IMR-90 (cell line): ENCODE measurements around the gene LRCH3. TPM values are rescaled to one million over a fixed set of nuclear protein-coding genes. Genes with fewer than 3 reads are reported as not detected.

Source experiments
- ATAC-seq: fragments of 200-7000 bp; cut with Tn5 transposase; 2 replicates; pipeline ENCODE4 v1.9.1; 2020; ENCODE audit warnings: low read depth, mild to moderate bottlenecking, moderate library complexity
- BruUV-seq: library from RNA; stranded (reverse); fragments of 400-500 nt; replicated peaks from 2 replicates; lab custom pipeline; 2021; lab: Mats Ljungman, UMichigan
- CTCF ChIA-PET: fragments of 300-600 bp; formaldehyde crosslinking; extraction: SDS; loops from one replicate; lab custom pipeline; 2021; ENCODE audit warnings: antibody characterized with exemption; lab: Yijun Ruan, JAX
- POLR2A ChIA-PET: fragments of 300-600 bp; sonication (Branson Sonifier 250); formaldehyde crosslinking; loops from one replicate; lab custom pipeline; 2022; ENCODE audit warnings: antibody characterized with exemption; ENCODE audit not compliant: unreplicated experiment; lab: Charles Lee
- DNase-seq: peaks from one replicate; pipeline ENCODE4 v3.0.0; 2013
- H2AFZ ChIP-seq: replicated peaks from 2 replicates; pipeline ENCODE3; 2013; ENCODE audit warnings: low read length, mild to moderate bottlenecking; ENCODE audit not compliant: poor library complexity
- H2AK5ac ChIP-seq: 2 replicates; pipeline ENCODE4 v1.6.1; 2013; ENCODE audit warnings: low read depth, low read length, inconsistent platforms
- H2AK9ac ChIP-seq: replicated peaks from 2 replicates; pipeline ENCODE3; 2013; ENCODE audit warnings: mild to moderate bottlenecking, low read depth, low read length, moderate library complexity; ENCODE audit not compliant: poor library complexity
- H2BK120ac ChIP-seq: 2 replicates; pipeline ENCODE4 v1.6.1; 2013; ENCODE audit warnings: low read depth, low read length, inconsistent platforms
- H2BK15ac ChIP-seq: 3 replicates; pipeline ENCODE4 v1.6.1; 2013; ENCODE audit warnings: low read depth, low read length, inconsistent platforms
- H2BK20ac ChIP-seq: 2 replicates; pipeline ENCODE4 v1.6.1; 2013; ENCODE audit warnings: low read depth, mild to moderate bottlenecking, inconsistent platforms, low read length, moderate library complexity
- H2BK5ac ChIP-seq: 2 replicates; pipeline ENCODE4 v1.6.1; 2013; ENCODE audit warnings: mild to moderate bottlenecking, low read depth, low read length, inconsistent platforms; ENCODE audit not compliant: poor library complexity, severe bottlenecking
- H3K14ac ChIP-seq: replicated peaks from 2 replicates; pipeline ENCODE4 v1.6.1; 2013; ENCODE audit warnings: low read depth, low read length, inconsistent platforms
- H3K18ac ChIP-seq: 2 replicates; pipeline ENCODE4 v1.6.1; 2013; ENCODE audit warnings: low read depth, low read length, control low read depth
- H3K23ac ChIP-seq: 2 replicates; pipeline ENCODE4 v1.6.1; 2013; ENCODE audit warnings: low read depth, low read length, inconsistent platforms
- H3K27ac ChIP-seq: 2 replicates; pipeline ENCODE4 v1.5.1; 2013; ENCODE audit warnings: mild to moderate bottlenecking, control low read depth, low read length; ENCODE audit not compliant: insufficient read depth
- H3K27me3 ChIP-seq: 2 replicates; pipeline ENCODE4 v1.6.1; 2013; ENCODE audit warnings: low read length; ENCODE audit not compliant: control insufficient read depth, insufficient read depth
- H3K36me3 ChIP-seq: 2 replicates; pipeline ENCODE4 v1.6.1; 2013; ENCODE audit warnings: low read length, mixed read lengths; ENCODE audit not compliant: control insufficient read depth, insufficient read depth
- H3K4ac ChIP-seq: 2 replicates; pipeline ENCODE4 v1.6.1; 2013; ENCODE audit warnings: low read depth, low read length, inconsistent platforms
- H3K4me1 ChIP-seq: 2 replicates; pipeline ENCODE4 v1.6.1; 2013; ENCODE audit warnings: low read length, mixed read lengths; ENCODE audit not compliant: control insufficient read depth, insufficient read depth
- H3K4me2 ChIP-seq: 2 replicates; pipeline ENCODE4 v1.6.1; 2013; ENCODE audit warnings: low read depth, mild to moderate bottlenecking, control low read depth, low read length, moderate library complexity
- H3K4me3 ChIP-seq: 2 replicates; pipeline ENCODE4 v1.5.1; 2013; ENCODE audit warnings: low read depth, mild to moderate bottlenecking, control low read depth, low read length, moderate library complexity; ENCODE audit not compliant: insufficient read depth
- H3K56ac ChIP-seq: 2 replicates; pipeline ENCODE4 v1.6.1; 2013; ENCODE audit warnings: low read length, inconsistent platforms; ENCODE audit not compliant: insufficient read depth; ENCODE audit errors: extremely low read depth
- H3K79me1 ChIP-seq, 2 experiments: 2 replicates each; pipeline ENCODE4 v1.6.1; 2013; ENCODE audit warnings: low read length in 2 of 2, inconsistent platforms in 1 of 2, low read depth in 1 of 2
- H3K9ac ChIP-seq: 2 replicates; pipeline ENCODE4 v1.6.1; 2013; ENCODE audit warnings: low read depth, low read length, control low read depth
- H3K9me1 ChIP-seq: 2 replicates; pipeline ENCODE4 v1.6.1; 2013; ENCODE audit warnings: low read length, inconsistent platforms; ENCODE audit not compliant: insufficient read depth
- H3K9me3 ChIP-seq: 2 replicates; pipeline ENCODE4 v1.6.1; 2013; ENCODE audit warnings: low read length; ENCODE audit not compliant: control insufficient read depth, insufficient read depth
- H4K20me1 ChIP-seq: 2 replicates; pipeline ENCODE4 v1.6.1; 2013; ENCODE audit warnings: low read length, inconsistent platforms; ENCODE audit not compliant: insufficient read depth
- H4K5ac ChIP-seq: 2 replicates; pipeline ENCODE4 v1.6.1; 2013; ENCODE audit warnings: mild to moderate bottlenecking, low read depth, low read length, control low read depth
- H4K8ac ChIP-seq, 2 experiments: 2 replicates each; pipeline ENCODE4 v1.6.1; 2013; ENCODE audit warnings: low read depth in 2 of 2, low read length in 2 of 2, control low read depth in 1 of 2, inconsistent platforms in 1 of 2
- H4K91ac ChIP-seq: 2 replicates; pipeline ENCODE4 v1.6.1; 2013; ENCODE audit warnings: low read depth, low read length, inconsistent platforms; ENCODE audit not compliant: insufficient read depth
- CEBPB ChIP-seq: IDR thresholded peaks from 2 replicates; pipeline ENCODE4 v1.6.1; 2012; ENCODE audit warnings: low read depth, low read length, improper control_type of control experiment
- MAZ ChIP-seq: IDR thresholded peaks from 2 replicates; pipeline ENCODE4 v1.6.1; 2012; ENCODE audit warnings: low read depth, mild to moderate bottlenecking, low read length, improper control_type of control experiment, moderate library complexity, borderline replicate concordance
- MXI1 ChIP-seq: IDR thresholded peaks from 2 replicates; pipeline ENCODE4 v1.6.1; 2012; ENCODE audit warnings: low read depth, mild to moderate bottlenecking, low read length, moderate library complexity, borderline replicate concordance
- RAD21 ChIP-seq: IDR thresholded peaks from 2 replicates; pipeline ENCODE4 v1.6.1; 2012; ENCODE audit warnings: low read length, improper control_type of control experiment
- RCOR1 ChIP-seq: IDR thresholded peaks from 2 replicates; pipeline ENCODE4 v1.6.1; 2012; ENCODE audit warnings: mild to moderate bottlenecking, low read length, improper control_type of control experiment; ENCODE audit not compliant: insufficient replicate concordance
- RFX5 ChIP-seq: IDR thresholded peaks from 2 replicates; pipeline ENCODE4 v1.8.0; 2012; ENCODE audit warnings: low read depth, mild to moderate bottlenecking, low read length, moderate library complexity
- SMC3 ChIP-seq: fragments of 150-350 bp; IDR thresholded peaks from 2 replicates; pipeline ENCODE4 v1.6.1; 2016; ENCODE audit warnings: low read depth, mild to moderate bottlenecking, antibody characterized with exemption, low read length, moderate library complexity
- USF2 ChIP-seq: fragments of 150-350 bp; IDR thresholded peaks from 2 replicates; pipeline ENCODE4 v1.6.1; 2017; ENCODE audit warnings: mild to moderate bottlenecking, antibody characterized with exemption, low read length, low read depth
- WGBS, 2 experiments: methylation state at CpG; one replicate each; pipeline versions ENCODE4 v1.1.5 to v1.1.7; 2013; ENCODE audit warnings: missing lambda C conversion rate in 2 of 2; ENCODE audit not compliant: insufficient read length in 1 of 2; ENCODE audit errors: extremely low coverage in 2 of 2; 5-methylcytosine and 5-hydroxymethylcytosine counted together
- dilution Hi-C: fragments of 300-500 bp; cut with HindIII; formaldehyde crosslinking; loops from one replicate; pipeline ENCODE4 v1.14.3; 2018; ENCODE audit warnings: low sequenced_read_pairs; ENCODE audit not compliant: unreplicated experiment
- in situ Hi-C: fragments of 300-500 bp; cut with MboI; formaldehyde crosslinking; loops from 3 replicates; pipeline ENCODE4 v1.14.3; 2019; ENCODE audit warnings: low sequenced_read_pairs, inconsistent platforms, mixed read lengths
- intact Hi-C: fragments of 100-400 bp; cut with micrococcal nuclease; formaldehyde crosslinking; loops from 2 replicates; pipeline ENCODE4 v1.10.0; 2022
- polyA plus RNA-seq, 3 experiments: library from polyadenylated mRNA; depleted of rRNA; stranded (reverse); fragments of >200 nt; gene quantifications; 2 replicates each; pipeline ENCODE4 v1.2.3, GENCODE V29; 2012; ENCODE audit warnings: low replicate concordance in 1 of 3
- total RNA-seq: library from RNA; depleted of rRNA; stranded (reverse); fragments of >200 nt; gene quantifications from 2 replicates; pipeline ENCODE4 v1.2.3, GENCODE V29; 2012

Gene LRCH3
- total and polyA plus RNA-seq, 2 of the 4 experiments (the other 2 are of a cell fraction): 28.5 to 40.5 TPM

- H3K4ac ChIP-seq: peak overlapping the region; percentile 89
- peak overlapping the region; percentile 84 for H2BK5ac ChIP-seq
- H3K14ac ChIP-seq: peak overlapping the region; percentile 94
- peak overlapping the region; percentile 68 for H3K4me3 ChIP-seq
- no peaks in the 10 kb centered on the region for H3K36me3 ChIP-seq
- peak overlapping the region; percentile 55 for H4K5ac ChIP-seq
- BruUV-seq: TSS peak; percentile 25
- ATAC-seq (peak; percentile 21), DNase-seq (peak; percentile 38)
- H3K9ac ChIP-seq: peak overlapping the region; percentile 66
- H3K27ac ChIP-seq: peak overlapping the region; percentile 87
- H3K18ac ChIP-seq: peak overlapping the region; percentile 84
- H3K9me3 ChIP-seq: no peaks in the 10 kb centered on the region
- WGBS, 2 experiments: 0% methylated on average over 6 of the region's 25 CpGs; no CpG with 5 or more reads in 1 of the 2 experiments
- H2AFZ ChIP-seq: peak overlapping the region; percentile 97
- peak overlapping the region; percentile 73; the same call in 1 of the 2 replicates for H2AK5ac ChIP-seq
- peak overlapping the region; percentile 70 for H4K91ac ChIP-seq
- ChIA-PET CTCF (no interaction called here), POLR2A (no interaction called here)
- no peak for TF ChIP-seq USF2
- no peak for TF ChIP-seq CEBPB
- no peak for TF ChIP-seq RCOR1
- TF ChIP-seq SMC3: no peak
- TF ChIP-seq RFX5: no peak
- TF ChIP-seq MAZ: no peak
- TF ChIP-seq RAD21: no peak
- no peak for TF ChIP-seq MXI1
- H2BK20ac ChIP-seq: 0 out of 2 replicates have a peak overlapping the region, but pooled peaks have one; percentile 26
- H3K56ac ChIP-seq: peak overlapping the region; percentile 91
- H2BK120ac ChIP-seq: peak overlapping the region; percentile 11; the same call in 1 of the 2 replicates
- H3K4me1 ChIP-seq: peaks cover 8% of the 10 kb centered on the region
- H3K27me3 ChIP-seq: no peaks in the 10 kb centered on the region
- peak overlapping the region in 1 of 2 experiments; percentile 76; a peak in 3 of 4 replicates for H4K8ac ChIP-seq
- dilution Hi-C loops: no loop called here
- peaks cover 8% of the 10 kb centered on the region for H3K9me1 ChIP-seq
- H3K79me1 ChIP-seq: peaks cover 3 to 41% of the 10 kb centered on the region in 2 experiments
- peak overlapping the region; percentile 96 for H3K23ac ChIP-seq
- H3K4me2 ChIP-seq: peak overlapping the region; percentile 88
- in situ Hi-C loops: no loop called here
- H2BK15ac ChIP-seq: peak overlapping the region; percentile 36; the same call in 1 of the 3 replicates
- peaks cover 54% of the 10 kb centered on the region for H4K20me1 ChIP-seq
- peak overlapping the region; percentile 68 for H2AK9ac ChIP-seq
- intact Hi-C loops: no loop called here
Observed at GRCh38 chr3:197791892-197792647, 1.0 kb downstream of the LRCH3 start.
